ENCODE results near the gene TAAR1.
"Not testable (repeated sequence)": the region's sequence is repeated elsewhere in the genome, so short reads cannot be mapped to it uniquely, and the experiment has no call there.

TAAR1 gene

DNA sequence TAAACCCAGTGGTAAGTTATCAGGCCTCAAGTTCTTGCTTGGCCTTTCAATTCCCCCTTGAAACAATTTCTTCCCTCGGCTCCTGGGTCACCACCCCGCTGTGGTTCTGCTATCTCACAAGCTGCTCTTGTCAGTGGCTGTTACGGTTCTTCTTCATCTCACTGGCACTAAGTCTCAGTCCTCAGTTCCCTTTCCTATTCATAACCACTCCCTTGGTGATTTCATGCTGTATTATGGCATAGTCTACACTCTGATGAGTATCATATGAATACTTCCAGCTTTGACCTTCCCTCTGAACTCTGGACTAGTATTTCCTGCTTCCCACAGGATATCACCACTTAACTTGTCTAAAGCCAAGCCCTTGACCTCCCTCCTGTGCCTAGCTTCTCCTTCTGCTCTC, 7.9 kb downstream of the TAAR1 start:
- DNase-seq: no peak

DNA sequence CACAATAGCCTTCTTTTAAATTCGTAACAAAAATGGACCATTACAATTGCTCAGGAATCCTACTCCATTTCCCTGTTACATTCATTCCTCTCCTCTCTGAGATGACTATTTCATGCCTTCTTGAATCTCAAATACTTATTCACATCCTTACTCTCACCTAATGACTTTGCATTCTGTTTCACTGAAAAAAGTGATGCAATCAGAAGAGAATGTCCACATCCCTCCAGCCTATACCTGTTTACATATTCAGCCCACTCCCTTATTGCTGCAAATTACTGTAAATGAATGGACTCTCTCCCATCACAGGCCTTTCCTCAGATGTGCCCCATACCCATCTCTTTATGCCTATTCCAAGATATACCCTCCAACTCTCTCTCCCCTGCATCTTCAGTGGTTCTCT, 8.6 kb downstream of the TAAR1 start:
- DNase-seq: no peak

DNA sequence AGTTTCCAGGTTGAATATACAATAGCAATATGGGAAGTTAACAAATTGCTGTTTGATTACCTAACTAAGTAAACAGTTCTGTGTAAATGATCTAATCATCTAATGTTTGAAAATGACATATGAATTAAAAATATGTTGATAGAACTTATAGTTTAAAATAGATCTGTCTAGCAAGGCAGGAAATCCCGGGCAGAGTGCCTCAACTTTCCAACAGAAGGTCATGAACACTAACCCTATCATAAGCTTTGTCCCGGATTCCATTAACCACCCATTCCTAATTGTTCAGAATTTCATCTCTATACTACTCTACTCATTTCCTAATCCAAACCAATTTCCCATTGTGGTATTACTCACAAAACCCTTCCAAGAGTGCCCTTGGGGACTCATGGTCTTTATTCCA, 10.2 kb downstream of the TAAR1 start:
- no peak for DNase-seq

DNA sequence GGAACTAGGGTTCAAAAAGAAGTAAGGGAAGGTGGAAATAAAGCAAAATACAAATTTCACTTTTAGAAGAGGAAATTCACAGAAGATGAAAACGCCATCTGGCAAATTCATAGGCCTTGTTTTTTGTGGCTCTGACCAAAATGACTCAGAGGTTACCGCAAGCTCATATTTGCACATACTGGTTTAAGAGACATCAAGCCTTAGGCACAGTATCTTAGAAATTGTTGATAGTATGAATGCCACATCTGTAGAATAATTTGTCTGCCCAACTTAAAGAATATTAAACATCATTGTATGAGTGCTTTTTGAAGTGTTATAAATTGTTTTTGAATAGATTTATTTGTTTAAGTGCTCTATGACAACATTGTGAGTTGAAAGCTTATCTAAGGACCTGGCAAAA, 10.6 kb downstream of the TAAR1 start:
- DNase-seq: no peak

DNA sequence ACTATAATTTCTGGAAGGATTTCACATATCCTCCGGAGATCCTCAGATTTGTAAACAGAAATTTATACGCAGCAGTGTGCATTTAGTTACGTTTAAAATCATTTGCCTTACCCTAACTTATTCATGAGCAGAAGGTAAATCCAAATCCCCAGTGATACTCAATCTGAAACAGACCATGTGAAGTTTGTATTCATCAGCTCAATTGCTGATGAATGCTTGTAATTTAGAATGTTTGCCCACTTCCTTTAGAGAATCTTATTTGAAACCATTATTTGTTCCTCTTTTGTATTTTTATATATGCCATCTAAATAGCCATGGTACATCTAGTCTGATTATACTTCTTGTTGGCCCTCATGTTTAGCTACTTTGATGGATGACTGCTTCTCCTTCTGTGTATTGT, 15.4 kb downstream of the TAAR1 start:
- no peak for DNase-seq

DNA sequence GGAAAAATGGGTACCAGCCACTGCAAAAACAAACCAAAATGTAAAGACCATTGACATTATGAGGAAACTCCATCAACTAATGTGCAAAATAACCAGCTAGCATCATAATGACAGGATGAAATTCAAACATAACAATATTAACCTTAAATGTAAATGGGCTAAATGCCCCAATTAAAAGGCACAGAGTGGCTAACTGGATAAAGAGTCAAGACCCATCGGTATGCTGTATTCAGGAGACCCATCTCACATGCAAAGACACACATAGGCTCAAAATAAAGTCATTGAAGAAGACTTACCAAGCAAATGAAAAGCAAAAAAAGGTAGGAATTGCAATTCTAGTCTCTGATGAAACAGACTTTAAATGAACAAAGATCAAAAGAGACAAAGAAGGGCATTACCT, 21.8 kb downstream of the TAAR1 start:
- DNase-seq: not testable (repeated sequence)

DNA sequence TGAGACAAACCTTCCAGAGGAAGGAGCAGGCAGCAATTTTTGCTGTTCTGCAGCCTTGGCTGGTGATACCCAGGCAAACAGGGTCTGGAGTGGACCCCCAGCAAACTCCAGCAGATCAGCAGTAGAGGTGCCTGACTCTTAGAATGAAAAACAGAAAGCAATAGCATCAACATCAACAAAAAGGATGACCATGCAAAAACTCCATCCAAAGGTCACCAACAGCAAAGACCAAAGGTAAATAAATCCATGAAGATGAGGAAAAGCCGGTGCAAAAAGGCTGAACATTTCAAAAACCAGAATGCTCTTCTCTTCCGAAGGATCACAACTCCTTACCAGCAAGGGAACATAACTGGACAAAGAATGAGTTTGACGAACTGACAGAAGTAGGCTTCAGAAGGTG, 23.1 kb downstream of the TAAR1 start:
- not testable (repeated sequence) for DNase-seq

DNA sequence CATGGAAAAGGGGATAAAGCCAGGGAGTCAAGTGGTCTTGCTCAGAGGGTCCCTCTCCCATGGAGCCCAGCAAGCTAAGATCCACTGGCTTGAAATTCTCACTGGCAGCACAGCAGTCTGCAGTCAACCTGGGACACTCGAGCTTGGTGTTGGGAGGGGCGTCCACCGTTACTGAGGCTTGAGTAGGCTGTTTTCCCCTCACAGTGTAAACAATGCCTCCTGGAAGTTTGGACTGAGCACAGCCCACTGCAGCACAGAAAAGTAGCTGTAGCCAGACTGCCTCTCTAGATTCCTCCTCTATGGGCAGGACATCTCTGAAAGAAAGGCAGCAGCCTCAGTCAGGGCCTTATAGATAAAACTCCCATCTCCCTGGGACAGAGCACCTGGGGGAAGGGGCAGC, 23.7 kb downstream of the TAAR1 start:
- DNase-seq: not testable (repeated sequence)

DNA sequence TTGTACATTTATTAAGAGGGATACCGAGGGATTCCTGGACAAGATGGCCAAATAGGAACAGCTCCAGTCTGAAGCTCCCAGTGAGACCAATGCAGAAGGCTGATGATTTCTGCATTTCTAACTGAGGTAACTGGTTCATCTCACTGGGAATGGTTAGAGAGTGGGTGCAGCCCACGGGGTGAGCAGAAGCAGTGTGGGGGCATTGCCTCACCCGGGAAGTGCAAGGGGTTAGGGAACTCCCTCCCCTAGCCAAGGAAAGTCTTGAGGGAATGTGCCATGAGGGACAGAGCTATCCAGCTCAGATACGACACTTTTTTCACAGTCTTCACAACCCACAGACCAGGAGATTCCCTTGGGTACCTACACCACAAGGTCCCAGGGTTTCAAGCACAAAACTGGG, 24.2 kb downstream of the TAAR1 start:
- DNase-seq: no peak

DNA sequence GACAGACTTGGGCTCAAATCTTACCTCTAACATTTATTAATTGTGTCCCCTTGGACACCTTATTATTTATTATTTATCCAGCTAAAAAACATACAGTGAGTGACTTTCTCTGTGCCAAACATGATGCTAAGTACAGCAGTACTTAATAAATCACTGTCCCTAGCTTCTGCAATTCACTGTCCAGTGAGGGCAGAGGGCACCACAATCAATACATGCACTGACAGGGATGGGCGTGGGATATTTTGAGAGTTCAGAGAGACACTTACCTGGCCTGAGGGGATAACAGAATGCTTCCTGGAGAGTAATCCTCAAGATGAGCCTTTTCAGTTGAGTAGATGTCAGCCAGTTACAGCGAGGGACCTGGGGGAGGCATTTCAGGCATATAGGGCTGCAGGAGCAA, 25.6 kb downstream of the TAAR1 start:
- DNase-seq: no peak

DNA sequence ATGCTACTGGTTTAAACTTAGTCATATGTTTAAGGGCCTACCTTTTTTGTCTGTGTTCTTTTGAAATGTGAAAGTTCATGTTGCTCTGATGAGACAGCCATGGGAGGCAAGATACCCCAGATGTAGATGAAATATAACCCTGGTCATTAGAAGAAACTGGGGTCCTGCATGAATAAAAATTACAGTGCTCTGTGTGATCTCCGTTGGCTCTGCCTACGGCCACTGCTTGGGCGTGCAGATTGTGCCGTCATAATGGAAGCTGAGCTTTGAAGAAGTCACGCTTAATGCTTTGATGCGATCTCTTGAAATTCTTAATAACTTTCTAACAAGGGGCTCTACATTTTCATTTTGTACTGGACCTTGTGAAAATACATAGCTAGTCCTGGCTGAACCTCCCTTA, 34.8 kb downstream of the TAAR1 start, which contains the start of gene TAAR2:
Gene TAAR2, minus strand, starts transcription at position 101 of the 400 bp plus-strand sequence. Its CDS starts 0 bp downstream, at position 101.
- no peak for DNase-seq

DNA sequence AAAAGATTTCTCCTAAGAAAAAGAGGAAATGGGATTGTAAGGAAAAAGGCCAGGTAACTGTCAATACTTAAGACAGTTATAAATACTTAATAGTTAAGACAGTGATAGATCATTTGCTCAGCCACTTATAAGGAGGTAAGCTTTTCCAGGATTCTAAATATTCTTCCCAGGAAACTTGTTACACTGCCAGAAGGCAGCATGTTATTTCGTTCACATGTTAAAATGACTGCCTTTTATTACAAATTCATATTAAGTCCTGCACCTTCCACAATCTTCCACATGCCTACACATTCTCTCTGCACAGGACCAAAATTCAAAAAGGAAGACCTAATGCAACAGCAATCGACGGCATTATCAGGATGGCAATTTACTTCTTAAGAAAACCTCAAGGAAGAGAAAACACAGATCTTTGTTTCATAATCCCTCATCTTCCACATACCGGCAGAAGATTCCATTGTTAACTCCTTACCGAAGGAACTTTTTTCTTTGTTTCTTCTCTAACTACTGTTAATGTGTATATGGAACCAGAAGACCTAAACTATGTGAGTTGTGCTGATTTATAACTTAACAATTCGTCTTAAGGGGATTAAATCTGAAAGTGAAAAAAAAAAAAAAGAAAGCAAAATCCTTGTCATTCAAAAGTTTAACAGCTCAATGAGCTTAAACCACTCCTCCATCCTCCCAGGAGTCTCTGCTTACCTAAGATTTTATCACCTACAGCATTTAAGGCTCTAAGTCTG, 35.7 kb downstream of the TAAR1 start:
- DNase-seq: no peak

DNA sequence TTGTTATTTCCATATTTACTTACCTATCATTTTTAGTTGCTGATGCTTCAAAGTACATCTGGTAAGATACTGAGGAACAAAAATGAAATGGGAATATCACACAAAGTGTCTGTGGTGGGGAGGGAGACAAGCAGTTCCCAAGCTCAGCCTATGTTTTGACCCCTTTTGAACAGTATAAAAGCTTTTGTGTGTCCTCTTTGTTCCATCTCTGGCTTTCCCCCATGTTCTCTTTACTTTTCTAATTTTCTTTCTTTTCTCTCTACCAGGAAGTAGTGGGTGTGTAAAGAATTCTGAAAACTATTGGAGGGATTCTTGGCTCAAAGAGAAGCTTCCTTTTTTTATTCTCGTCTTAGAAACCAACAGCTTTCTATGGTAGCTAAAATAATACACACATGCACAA, 42.3 kb downstream of the TAAR1 start:
- no peak for DNase-seq

DNA sequence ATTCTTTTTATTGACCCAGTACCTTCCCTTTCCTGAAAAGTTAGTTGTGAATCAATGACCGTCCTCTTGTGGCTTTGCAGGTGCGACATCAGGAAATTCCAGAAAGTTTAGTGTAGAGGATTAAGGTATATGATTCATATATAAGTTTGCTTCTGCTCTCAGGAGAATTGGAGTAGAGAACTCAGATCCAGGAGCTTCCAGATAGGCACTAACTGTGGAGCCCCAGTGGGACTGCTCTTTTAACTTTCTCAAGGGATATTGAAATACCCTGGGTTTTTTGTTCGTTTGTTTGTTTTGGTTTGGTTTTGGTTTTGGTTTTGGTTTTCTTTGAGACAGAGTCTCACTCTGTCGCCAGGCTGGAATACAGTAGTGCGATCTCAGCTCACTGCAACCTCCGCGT, 44.4 kb downstream of the TAAR1 start:
- DNase-seq: no peak

DNA sequence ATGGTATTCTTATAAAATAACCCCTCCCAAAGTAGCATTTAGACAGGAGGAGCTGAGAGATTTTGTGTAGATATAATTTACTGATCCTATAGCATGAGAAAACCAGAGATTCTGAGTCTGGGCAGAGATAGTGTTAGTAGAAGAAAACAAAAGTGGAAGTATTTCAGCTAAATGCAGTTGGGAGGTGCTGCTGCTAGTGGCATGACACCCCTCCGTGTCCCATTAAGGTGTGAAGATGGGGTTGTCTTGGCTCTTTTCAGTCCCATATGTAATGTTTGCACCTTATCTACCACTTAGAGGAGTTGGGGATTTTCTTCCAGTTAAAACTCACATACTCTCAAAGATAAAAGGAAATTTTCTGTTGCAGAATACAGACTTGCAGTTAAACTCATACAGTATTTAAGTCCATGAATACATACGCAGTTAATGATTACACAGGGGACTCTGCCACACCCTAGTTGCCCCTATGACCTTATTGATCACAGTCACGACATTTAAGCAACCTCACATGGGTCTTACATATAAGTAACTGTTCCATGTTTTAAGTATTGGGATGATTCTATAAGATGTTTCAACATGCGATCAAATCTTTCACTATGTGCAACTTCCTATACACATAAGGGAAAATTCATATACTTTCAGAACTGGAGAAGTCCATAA, 46.4 kb downstream of the TAAR1 start:
- DNase-seq: no peak

DNA sequence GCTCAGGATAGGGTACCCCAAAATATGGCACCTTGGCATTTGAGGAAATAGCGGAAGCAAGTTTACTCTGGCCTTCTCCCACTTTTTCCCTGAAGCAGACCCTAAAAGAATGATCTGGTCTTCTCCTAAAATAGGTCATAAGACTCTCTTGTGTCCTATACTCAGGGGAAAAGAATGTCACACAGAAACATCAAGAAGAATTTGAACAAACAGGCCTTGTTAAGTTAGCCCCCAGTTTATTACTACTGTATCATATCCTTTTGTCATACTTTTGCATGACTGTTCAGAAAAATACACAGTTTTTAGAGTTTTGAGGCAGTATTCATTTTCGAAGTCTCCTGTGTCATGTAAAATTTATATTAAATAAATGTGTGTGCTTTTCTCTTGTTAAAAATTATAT, 47.4 kb downstream of the TAAR1 start:
- DNase-seq: no peak

DNA sequence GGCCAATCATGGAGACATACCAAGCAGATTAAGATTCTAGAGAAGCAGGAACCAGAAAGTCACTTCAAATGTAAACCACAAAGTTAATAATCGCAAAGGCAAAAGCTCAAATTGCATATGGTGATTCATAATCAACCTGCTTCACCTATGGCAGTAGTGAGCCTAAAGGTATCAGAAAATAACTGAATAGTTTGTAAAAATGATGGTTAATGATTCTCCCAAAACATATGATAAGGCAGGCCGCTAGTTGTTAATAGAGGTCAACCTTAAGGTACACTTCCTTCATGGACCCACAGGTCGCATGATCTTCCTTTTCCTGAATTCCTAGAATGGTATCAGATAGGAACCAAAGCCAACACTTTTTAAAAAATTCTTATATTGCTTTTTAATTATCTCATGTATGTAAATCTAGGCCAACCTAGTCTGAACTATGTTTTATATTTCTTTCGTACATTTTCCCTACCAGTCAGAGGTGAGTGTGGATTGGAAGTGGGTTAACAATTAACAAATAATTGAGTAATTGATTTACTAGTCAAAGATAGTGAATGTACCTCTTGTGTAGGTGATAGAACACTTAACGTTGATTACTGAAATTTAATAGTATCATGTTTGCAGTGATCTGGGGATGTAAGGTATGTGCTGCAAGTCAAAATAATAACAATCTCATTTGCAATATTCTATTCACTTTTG, 51.3 kb downstream of the TAAR1 start:
- DNase-seq: no peak

DNA sequence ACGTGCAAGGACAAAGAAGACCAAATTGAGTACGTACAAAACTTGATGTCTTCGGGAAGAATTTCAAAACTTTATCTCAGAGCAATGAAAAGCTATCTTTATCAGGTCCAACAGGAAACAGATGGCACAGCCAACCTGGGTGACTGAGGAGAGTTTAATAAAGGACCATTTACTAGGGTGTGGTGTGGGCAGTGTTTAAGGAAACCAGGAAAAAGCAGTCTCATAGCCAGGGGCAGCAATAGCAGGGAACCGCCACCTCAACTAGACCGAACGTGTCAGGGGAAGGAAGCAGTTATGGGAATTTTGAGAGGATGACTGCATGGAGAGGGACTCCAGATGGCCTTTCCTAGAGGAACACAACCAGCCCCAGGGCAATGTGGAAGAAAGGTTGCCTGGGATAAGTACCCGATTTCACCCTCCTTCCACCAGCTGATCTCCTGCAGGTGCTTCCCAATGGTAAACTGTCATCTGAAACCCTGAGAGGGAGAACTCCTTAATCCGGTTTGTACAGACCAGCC, 54.3 kb downstream of the TAAR1 start:
- DNase-seq: no peak

DNA sequence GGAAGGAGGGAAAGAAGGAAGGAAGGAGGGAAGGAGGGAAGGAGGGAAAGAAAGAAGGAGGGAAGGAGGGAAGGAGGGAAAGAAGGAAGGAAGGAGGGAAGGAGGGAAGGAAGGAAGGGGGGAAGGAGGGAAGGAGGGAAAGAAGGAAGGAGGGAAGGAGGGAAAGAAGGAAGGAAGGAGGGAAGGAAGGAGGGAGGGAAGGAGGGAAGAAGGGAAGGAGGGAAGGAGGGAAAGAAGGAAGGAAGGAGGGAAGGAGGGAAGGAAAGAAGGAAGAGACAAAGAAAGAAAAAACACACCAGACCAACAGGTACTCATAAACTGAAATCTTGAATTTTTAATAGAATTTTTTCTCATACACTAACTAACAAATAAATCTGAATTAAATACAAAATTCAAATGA, 58.1 kb downstream of the TAAR1 start:
- DNase-seq: not testable (repeated sequence)

DNA sequence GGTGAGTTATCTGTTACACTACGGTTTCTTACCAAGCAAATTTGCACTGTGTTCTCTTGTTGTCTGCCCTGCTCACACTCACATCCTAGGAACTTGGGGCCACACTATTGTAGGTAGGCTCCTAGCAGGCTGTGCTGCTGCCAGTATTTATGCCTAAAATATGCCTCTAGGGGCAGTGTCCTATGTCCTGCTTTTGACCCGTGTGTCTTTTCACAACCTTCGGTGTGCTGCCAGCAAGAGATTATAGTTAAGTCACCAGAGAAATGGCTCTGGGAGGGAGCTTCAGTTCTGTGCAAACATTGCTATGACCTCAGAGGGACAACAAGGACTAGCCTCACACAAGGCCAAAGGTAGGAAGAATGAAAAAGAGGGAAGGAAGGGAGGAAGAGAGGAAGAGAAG, 60.5 kb downstream of the TAAR1 start:
- no peak for DNase-seq

DNA sequence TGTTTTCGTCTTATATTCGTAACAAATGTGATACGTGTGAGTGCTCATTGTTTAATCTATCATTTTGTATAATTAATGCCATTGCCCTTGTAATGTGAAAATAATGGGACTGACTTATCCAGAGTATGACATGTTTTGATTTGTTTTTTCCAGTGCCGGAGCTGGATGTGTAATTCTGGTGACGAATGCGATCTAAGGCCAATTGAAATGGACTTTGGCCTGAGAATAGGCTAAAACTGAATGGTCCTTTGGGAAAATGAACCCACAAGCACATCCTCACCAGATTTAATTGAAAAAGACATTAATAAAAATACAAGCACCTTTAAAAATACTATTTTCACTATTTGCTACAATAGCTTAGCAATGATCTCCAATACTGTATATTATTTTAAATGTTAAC, 62.8 kb downstream of the TAAR1 start:
- DNase-seq: no peak
